Stimulated activated CD8-positive, alpha-beta memory T cell treated with anti-CD3 and anti-CD28 coated beads, Interleukin-12 subunit alpha, Interleukin-12 subunit beta, amount 100 ng/mL, for 24 hours (primary cell): ENCODE data around the gene ISG15.
A peak's percentile ranks its signal among the peaks of the same experiment; 100 is the strongest.
"Not testable (repeated sequence)": the region's sequence is repeated elsewhere in the genome, so short reads cannot be mapped to it uniquely, and the experiment has no call there.

Experiments
- DNase-seq: peaks from one replicate; pipeline ENCODE4 v3.0.0-alpha.2; 2020; ENCODE audit errors: extremely low read depth

Gene ISG15

DNA sequence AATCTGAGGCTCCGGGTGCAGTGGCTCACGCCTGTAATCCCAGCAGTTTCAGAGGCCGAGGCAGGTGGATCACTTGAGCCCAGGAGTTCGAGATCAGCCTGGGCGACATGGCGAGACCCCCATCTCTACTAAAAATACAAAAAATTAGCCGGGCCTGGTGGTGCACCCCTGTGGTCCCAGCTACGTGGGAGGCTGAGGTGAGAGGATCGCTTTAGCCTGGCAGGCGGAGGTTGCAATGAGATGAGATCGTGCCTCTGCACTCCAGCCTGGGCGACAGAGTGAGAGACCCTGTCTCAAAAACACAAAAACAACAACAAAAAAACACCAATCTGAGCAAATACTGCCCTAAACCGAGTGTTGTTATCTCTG is 577 bp upstream of the ISG15 start:
- DNase-seq = not testable (repeated sequence)

DNA sequence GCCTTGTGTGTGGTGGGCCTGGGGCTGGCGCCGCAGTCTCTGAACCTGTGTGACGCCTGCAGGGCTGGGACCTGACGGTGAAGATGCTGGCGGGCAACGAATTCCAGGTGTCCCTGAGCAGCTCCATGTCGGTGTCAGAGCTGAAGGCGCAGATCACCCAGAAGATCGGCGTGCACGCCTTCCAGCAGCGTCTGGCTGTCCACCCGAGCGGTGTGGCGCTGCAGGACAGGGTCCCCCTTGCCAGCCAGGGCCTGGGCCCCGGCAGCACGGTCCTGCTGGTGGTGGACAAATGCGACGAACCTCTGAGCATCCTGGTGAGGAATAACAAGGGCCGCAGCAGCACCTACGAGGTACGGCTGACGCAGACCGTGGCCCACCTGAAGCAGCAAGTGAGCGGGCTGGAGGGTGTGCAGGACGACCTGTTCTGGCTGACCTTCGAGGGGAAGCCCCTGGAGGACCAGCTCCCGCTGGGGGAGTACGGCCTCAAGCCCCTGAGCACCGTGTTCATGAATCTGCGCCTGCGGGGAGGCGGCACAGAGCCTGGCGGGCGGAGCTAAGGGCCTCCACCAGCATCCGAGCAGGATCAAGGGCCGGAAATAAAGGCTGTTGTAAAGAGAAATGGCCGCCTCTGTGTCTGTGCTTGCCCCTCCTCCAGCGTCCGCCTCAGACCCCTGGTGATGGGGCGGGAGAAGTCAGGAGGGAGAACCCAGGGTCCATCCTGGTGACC is 788 bp downstream of the ISG15 start:
- DNase-seq = no peak

DNA sequence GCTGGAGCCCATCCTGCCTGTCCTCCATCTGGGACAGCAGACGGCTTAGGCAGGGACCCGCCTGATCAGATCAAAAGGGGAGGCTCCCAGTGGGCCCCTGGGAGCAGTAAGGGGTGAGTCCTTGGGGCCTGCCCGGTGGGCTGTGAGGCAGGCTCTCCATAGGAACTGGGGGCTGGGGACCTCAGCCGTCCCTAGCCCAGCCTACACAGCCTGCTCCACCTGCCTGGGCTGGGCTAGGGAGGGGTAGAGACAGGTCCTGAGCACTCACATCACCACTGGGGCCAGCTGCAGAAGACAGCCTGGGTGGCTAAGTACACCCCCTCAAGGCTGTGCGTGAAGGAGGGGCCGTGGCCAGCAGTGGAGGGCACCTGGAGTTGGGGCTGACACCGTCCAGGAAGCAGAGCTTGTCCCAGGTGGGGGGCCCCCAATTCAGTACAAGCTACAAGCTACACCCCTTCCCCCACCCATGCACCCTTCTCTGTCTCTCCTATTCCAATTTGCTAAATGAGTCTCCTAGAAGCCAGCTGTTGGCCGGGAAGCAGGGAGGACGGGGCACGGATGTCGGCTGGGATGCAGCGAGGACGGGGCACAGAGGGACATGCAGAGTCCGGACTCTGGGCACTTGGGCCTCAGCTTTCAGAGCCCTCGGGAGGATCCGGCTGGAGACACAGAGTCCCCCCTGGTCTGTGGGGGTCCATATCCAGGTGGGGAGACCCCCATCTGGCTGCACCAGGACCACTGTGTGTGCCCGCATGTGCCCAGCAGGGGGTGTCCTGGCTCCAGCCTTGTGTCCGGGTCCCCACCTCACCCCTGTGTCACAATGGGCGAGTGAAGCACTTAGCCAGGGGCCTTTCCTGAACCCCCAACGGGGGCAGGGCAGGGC is 1.7 kb downstream of the ISG15 start:
- DNase-seq = no peak

DNA sequence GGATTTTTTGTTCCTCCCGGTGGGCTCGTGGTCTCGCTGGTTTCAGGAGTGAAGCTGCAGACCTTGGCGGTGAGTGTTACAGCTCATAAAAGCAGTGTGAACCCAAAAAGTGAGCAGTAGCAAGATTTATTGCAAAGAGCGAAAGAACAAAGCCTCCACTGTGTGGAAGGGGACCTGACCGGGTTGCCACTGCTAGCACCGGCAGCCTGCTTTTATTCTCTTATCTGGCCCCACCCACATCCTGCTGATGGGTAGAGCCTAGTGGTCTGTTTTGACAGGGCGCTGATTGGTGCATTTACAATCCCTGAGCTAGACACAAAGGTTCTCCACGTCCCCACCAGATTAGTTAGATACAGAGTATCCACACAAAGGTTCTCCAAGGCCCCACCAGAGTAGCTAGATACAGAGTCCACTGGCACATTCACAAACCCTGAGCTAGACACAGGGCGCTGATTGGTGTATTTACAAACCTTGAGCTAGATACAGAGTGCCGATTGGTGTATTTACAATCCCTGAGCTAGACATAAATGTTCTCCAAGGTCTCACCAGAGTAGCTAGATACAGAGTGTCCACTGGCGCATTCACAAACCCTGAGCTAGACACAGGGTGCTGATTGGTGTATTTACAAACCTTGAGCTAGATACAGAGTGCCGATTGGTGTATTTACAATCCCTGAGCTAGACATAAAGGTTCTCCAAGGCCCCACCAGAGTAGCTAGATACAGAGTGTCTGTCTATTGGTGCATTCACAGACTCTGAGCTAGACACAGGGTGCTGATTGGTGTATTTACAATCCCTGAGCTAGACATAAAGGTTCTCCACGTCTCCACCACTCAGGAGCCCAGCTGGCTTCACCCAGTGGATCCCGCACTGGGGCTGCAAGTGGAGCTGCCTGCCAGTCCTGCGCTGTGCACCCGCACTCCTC is 4.4 kb downstream of the ISG15 start:
- DNase-seq = not testable (repeated sequence)

DNA sequence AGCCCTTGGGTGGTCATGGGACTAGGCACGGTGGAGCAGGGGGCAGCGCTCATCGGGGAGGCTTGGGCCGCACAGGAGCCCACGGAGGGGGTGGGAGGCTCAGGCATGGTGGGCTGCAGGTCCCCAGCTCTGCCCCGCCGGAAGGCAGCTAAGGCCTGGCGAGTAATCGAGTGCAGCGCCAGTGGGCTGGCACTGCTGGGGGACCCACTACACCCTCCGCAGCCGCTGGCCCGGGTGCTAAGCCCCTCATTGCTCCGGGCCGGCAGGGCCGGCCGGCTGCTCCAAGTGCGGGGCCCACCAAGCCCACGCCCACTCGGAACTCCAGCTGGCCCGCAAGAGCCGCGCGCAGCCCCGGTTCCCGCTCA is 5.0 kb downstream of the ISG15 start:
- not testable (repeated sequence) for DNase-seq

DNA sequence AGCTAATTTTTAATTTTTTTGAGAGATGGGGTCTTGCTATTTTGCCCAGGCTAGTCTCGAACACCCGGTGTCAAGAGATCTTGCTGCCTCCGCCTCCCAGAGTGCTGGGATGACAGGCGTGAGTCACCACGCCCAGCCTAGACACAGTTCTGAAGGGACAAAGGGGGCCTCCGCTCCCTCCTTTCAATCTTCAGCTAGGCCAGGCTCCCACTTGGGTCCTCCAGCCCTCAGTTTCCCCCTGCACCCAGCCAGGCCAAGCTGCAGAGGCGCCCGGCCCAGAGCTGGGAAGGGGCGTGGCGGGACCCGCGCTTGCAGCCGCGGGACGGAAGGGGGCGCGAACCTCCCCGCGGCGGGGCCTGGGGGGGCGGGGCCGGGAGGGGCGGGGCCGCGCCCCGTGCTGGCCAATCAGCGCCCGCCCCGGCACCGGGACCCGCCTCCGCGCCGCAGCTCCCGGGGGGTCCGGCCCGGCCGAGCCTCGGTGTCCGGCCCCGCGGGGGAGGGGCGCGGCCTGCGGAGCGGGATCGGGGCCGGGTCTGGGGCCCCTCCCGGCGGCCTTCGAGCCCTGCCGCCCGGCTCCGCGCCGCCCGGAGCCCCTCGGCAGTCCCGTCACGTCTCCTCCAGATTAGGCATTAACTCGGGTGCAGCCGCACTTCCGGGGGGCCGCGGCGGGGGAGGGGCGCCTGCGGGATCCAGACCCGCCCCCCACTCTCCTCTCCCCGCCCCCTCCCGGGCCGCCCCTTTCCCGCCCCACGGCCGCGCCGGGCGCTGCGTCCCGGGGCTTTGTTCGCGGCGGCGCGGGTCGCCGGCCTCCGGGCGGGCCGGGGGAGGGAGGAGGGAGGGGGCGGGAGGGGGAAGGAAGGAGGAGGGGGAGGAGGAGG is 6.1 kb downstream of the ISG15 start:
- peak; percentile 51 for DNase-seq

DNA sequence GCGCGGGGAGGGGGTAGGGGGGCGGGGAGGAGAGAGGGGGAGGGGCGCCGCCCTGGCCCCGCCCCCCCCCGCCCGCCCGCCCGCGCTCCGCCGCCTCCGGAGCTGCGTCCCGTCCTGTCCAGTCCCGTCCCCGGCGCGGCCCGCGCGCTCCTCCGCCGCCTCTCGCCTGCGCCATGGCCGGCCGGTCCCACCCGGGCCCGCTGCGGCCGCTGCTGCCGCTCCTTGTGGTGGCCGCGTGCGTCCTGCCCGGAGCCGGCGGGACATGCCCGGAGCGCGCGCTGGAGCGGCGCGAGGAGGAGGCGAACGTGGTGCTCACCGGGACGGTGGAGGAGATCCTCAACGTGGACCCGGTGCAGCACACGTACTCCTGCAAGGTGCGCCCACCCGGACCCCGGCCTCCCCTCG is 6.7 kb downstream of the ISG15 start, which contains the start of gene AGRN:
TSS of gene AGRN (plus strand) at position 121 of the 405 bp plus-strand sequence. CDS start at position 174, 53 bp downstream.
- DNase-seq = no peak

DNA sequence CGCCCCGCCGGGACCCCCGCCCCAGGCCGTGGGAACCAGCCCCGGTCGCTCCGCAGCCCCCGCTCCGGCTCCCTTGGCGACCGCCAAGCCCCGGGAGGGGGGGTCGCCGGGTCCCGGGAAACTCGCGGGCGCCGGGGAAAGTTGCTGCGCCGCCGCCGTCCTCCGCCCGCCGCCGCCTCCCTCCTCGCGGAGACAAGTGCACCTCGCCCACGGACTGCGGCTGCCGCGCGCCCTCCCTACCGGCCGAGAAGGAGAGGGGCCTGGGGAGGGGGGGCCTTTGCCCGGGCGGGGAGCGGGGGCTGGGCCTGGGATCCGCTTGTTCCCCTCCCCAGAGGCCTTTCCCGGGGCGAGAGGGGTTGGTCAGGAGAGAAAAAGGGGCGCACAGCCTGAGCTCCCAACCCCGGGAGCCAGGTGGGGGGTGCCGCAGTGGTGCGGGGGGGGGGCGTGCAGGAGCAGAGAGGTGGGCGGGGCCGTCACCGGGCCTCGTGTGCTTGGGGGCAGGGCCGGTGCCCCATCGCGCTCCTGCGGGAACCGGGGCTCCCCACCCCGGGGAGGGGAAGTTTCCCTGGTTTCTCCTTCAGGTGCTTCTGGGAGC is 7.2 kb downstream of the ISG15 start:
- DNase-seq = no peak

DNA sequence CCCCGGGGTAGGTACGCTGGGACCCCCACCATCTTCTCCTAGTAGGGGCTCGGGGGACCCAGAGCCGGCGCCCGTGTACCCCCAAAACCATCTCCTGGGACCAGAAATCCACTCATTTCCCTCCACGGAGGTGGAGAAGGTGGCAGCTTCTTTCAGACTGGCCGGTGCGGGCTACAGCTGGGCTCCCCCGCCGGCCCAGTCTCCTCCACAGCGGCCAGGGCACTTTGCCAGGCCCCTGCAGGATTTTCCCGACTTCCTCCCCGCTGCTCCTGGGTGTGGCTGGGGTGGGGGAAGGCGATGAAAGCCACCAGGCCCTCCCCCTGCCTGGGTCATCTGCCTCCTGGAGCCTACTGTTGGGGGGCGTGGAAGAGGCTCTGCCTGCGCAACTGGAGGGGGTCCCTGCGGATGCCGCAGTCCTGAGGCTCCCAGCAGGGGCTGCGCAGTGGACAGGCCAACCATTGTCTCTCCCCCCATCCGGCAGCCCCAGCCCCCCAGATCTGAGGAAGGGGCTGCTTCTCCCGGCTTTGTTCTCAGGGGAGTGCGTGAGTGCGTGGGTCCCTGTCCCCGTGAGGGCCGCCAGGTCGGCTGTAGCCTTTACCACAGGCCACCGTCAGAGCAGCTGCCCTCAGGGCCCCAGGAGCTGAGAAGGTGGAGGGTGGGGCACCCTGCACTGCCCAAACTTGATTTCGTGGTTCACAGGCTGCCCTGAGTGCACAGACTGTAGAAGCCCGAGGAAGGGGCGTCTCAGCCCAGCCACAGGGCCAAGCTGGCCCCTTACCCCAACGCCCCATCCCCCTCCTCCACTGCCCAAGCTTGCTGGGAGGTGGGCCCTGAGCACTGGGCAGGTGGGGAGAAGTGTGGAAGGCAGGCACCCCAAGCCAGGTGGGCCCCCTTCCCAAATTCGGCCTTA is 8.0 kb downstream of the ISG15 start:
- DNase-seq = no peak

DNA sequence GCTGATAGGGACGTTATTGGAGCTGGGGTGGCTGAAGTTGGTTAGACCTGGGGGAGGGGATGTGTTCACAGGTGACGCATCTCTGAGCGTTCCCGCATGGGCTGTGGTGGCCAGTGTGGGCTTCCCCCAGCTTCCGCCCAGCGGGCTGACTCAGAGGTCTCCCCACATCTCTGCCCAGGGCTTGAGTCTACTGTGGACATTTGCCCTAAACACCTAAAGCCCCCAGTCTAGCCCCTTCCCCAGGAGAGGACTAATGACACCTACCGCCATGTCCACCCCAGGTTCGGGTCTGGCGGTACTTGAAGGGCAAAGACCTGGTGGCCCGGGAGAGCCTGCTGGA is 8.6 kb downstream of the ISG15 start:
- DNase-seq = no peak

DNA sequence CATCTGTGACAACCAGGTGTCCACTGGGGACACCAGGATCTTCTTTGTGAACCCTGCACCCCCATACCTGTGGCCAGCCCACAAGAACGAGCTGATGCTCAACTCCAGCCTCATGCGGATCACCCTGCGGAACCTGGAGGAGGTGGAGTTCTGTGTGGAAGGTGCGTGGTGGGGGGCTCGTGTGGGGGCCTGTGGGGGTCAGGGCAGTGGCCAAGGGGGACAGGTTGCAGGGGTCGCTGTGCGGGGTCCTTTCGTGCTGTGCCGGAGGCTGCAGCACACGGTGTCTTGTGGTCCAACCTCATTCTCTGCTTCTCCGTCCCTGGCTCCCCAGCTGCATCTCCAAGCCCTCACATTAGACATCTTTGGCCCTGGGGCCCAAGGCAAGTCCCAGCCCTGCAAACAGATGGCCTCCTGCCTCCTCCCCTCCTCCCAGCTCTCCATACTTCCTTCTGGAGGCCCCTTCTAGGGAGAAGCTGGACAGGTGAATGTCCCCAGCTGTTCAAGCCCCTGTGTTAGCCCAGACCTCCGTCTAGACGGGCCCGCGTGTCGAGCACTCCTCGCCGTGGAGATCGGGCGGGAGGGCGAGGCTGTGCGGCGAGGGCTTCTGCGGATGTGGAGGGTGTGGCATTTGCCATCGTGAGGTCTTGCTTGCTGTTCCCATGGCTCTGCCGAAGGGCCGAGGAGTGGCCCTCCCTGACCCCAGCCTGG is 9.2 kb downstream of the ISG15 start:
- DNase-seq = no peak

DNA sequence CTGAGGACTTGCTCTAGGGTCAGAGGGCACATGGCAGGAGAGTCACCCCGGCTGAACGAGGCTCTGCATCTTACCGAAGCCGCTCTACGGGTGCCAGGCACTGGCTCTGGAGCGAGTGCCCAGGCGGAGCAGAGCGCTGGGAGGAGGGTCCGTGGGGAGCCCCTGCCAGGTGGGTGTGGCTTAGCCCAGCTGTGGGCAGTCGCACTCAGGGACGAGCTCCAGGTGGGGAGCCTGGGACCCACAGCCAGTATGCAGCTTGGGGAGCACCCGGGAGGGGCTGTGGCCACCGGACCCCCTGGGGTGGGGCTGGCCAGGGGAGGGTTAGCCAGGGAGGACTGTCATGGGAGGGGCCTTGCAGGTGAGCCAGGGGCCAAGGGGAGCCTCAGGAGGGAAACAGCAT is 10.4 kb downstream of the ISG15 start:
- DNase-seq = no peak

DNA sequence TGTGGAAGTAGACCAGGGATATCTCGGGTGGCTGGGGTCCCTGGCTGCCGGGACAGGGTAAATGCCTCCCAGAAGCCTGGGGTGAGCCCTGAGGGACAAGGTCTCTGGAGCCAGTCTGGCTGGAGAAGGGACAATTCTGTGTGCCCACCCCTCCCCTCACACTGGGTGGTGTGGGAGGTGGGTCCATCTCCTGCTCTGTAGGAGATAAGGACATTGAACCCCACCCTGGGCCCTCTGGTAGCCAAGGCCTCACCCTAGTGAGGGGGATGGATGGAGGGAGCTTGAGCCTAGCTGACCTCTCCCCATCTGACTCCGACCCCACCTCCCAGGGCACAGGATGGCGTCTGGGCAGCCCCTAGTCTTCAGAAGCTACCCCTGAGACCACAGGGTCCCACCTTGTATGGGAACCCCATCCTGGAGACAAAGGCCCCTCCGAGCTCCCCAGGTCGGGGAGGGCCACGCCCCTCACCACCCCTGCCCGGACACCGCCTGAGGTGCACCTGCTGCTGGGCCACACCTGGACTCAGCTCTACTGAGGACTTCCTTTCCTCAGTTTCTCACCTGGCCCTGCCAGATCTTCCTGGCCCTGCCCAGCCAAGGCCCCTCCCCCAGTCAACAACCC is 11.0 kb downstream of the ISG15 start:
- DNase-seq = no peak

DNA sequence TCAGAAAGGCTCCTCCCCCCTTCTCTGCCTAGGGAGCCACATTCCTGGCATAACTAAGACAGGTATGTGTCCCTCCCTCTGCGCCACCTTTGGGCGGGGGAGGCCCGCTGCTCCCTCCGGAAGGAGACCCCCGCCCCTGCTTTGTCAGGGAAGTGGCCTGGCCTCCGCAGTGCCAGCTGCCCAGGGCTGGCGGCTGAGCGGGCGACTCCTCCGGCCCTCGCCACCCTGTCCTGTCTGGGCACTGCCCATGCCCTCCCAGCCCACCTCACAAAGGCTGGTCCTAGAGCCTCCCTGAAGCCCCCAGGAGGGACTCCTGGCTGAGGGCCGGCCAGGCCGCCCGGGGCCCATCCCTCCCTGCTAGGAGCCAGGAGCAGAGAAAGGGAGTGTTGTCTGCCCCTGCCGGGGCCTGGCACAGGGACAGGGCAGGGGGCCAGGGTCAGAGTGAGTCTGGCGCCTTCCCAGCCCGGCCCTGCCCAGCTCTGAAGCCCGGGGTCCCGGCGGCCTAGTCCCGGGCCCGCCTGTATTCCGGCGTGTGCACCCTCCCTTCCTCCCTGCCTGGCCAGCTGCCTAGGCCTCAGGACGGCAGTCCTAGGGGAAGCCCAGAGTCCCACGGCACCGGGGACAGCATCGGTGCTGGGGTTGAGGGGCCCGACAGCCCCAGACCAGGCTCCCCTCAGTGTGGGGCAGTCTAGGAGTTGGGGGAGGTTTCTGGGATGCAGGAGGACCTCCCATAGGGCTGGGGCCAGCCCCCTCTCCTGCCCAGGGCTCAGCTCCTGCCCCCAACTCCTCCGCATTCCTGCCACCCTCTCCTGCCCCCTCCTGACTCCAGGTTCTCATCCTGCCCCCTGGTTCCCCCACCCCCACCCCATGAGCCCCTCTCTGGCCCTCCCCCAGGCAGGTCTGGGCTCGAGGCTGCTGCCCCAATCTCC is 11.7 kb downstream of the ISG15 start:
- DNase-seq = no peak

DNA sequence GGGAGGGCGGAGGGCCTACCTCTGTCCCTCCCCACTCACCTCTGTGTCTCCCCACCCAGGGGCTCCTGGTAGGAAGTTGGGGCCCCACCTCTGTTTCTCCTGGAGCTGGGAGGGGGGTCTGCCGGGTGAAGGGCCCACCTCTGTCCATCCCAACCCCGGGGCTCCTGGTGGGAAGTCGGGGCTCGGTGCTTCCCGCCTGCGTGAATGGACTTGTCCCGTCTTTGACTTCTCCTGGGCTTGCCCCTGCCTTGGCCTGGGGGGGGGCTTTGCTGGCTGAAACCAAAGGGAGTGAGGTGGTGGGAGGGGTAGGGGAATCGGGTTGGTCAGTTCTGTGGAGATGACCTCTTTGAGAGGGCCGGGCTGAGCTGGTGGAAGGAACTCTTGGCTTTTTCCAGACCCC is 12.4 kb downstream of the ISG15 start:
- no peak for DNase-seq

DNA sequence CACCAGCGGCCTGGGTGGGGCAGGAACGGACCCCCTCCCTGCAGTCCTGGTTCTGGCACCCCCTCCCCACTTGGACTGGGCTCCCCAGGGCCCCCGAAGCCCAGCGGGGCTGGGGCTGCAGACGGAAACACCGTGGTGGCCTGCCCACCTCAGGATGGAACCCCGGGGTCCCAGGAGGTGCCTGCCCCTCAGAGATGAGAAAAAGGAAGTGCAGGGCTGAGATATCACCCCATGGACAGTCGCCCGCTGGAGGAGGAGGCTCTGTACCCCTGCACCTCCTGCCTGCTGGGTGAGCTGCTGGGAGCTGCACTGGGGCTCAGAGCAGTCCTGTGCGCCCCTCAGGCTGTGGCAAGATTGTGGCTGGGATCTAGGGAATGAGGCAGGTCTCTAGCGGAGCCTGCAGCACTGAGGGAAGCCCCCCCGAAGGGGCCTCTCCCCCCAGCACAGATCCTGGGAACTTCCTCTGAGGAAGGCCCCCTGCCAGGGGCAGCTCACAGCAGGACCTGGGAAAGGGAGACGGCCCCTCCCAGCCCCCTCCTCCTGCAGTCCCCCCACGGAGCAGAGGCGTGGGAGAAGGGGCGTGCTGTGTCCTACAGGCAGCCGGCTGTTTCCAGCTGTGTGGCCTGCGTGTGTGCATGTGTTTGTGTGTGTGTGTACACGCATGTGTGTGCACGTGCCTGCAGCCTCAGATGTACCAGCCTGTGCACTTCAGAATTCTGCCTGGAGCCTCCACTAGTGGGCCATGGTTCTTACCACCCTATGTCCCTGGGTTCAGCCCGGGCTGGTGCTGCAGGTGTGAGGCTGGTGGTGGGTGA is 13.5 kb downstream of the ISG15 start:
- no peak for DNase-seq

DNA sequence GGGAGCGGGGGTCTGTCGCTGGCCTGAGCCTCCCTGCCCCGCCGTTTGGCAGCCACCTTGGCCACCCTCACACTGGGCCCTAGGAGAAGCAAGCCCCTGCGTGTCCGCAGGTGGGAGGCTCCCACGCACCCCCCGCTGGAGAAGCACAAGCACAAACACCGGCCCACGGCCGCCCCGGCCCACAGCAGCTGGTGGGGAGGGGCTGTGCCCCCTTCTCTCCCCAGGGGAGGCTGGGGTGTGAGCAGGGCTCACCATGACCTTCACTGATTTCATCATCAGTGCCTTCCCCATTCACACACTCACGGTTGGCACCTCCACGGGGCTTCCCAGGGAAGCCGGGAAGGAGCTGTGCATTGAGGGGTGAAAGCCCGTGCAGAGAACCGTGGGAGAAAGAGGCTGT is 14.5 kb downstream of the ISG15 start:
- DNase-seq = no peak
